A549 (cell line): ENCODE measurements around the gene TRAF3IP1. TPM values are rescaled to one million over a fixed set of nuclear protein-coding genes. Genes with fewer than 3 reads are reported as not detected.

Experiments used
- ATAC-seq, 2 experiments: fragments of 200-7000 bp in 1 of 2; fragments of >200 bp in 1 of 2; cut with Nextera tagmentation in 1 of 2; cut with Tn5 transposase in 1 of 2; 3 replicates each; pipeline versions ENCODE4 v1.8.0 to v1.9.1; 2018 to 2020; ENCODE audit warnings: mild to moderate bottlenecking in 1 of 2, moderate library complexity in 1 of 2
- CTCF ChIA-PET: fragments of 300-600 bp; sonication (Branson Sonifier 250); formaldehyde crosslinking; extraction: SDS; loops from one replicate; lab custom pipeline; 2021; ENCODE audit warnings: antibody characterized with exemption, inconsistent platforms; lab: Yijun Ruan, JAX
- POLR2A ChIA-PET: fragments of 350-600 bp; formaldehyde crosslinking; extraction: SDS; loops from one replicate; lab custom pipeline; 2021; ENCODE audit warnings: antibody characterized with exemption, inconsistent platforms; lab: Yijun Ruan, JAX
- DNase-seq, 2 experiments: peaks; one replicate each; pipeline versions ENCODE4 v3.0.0 to v3.0.0-alpha.2; 2011 to 2016; ENCODE audit warnings: low read depth in 1 of 2, low spot score in 1 of 2
- FAIRE-seq: peaks from 2 replicates; lab custom pipeline; 2011; peaks lifted over from hg19 to GRCh38; lab: Jason Lieb, UNC
- H3K27ac ChIP-seq, 2 experiments: fragments of >200 bp; sonication (Bioruptor Twin); formaldehyde crosslinking; 3 replicates each; pipeline ENCODE4 v1.5.1; 2016 to 2017
- H3K4me1 ChIP-seq: fragments of >200 bp; sonication (Bioruptor Twin); formaldehyde crosslinking; 3 replicates; pipeline ENCODE4 v1.6.1; 2016
- H3K4me2 ChIP-seq: fragments of >200 bp; sonication (Bioruptor Twin); formaldehyde crosslinking; 3 replicates; pipeline ENCODE4 v1.6.1; 2016
- H3K4me3 ChIP-seq: fragments of >200 bp; sonication (Bioruptor Twin); formaldehyde crosslinking; 3 replicates; pipeline ENCODE4 v1.5.1; 2016
- H3K9me3 ChIP-seq: fragments of >200 bp; sonication (Bioruptor Twin); formaldehyde crosslinking; 3 replicates; pipeline ENCODE4 v1.6.1; 2016
- CBX8 ChIP-seq: fragments of 200-600 bp; sonication (generic); IDR thresholded peaks from 2 replicates; pipeline ENCODE4 v1.6.1; 2016
- CHD2 ChIP-seq: fragments of 150-350 bp; IDR thresholded peaks from 2 replicates; pipeline ENCODE4 v1.6.1; 2014; ENCODE audit warnings: low read length; ENCODE audit not compliant: partially characterized antibody
- CHD4 ChIP-seq: fragments of 200-600 bp; sonication (generic); IDR thresholded peaks from 2 replicates; pipeline ENCODE4 v1.6.1; 2016; ENCODE audit warnings: antibody characterized with exemption, mild to moderate bottlenecking, borderline replicate concordance
- EHMT2 ChIP-seq: fragments of 200-600 bp; sonication (generic); IDR thresholded peaks from 2 replicates; pipeline ENCODE4 v1.6.1; 2016; ENCODE audit warnings: antibody characterized with exemption, low read depth, mild to moderate bottlenecking, moderate library complexity
- FOSL2 ChIP-seq, 2 experiments: fragments of 450-650 bp in 1 of 2; fragments of >200 bp in 1 of 2; sonication (Bioruptor Twin) in 1 of 2; formaldehyde crosslinking; IDR thresholded peaks; 2 replicates each; pipeline versions ENCODE4 v1.5.0 to v1.6.1; 2016 to 2020; ENCODE audit warnings: mild to moderate bottlenecking in 1 of 2, moderate library complexity in 1 of 2
- FOXS1 ChIP-seq: fragments of 250-450 bp; sonication (Bioruptor Pico); IDR thresholded peaks from 2 replicates; pipeline ENCODE4 v1.5.0; 2020; ENCODE audit warnings: mild to moderate bottlenecking, moderate library complexity
- GATA3 ChIP-seq: IDR thresholded peaks from 2 replicates; pipeline ENCODE4 v1.6.1; 2012; ENCODE audit warnings: borderline replicate concordance
- HDAC2 ChIP-seq: fragments of 200-600 bp; sonication (generic); IDR thresholded peaks from 2 replicates; pipeline ENCODE4 v1.6.1; 2016
- HOXA7 ChIP-seq: fragments of 250-450 bp; sonication (Bioruptor Pico); IDR thresholded peaks from 2 replicates; pipeline ENCODE4 v1.5.0; 2020; ENCODE audit warnings: mild to moderate bottlenecking, moderate library complexity
- HOXB5 ChIP-seq: fragments of 250-450 bp; sonication (Bioruptor Pico); IDR thresholded peaks from 2 replicates; pipeline ENCODE4 v1.5.0; 2020; ENCODE audit warnings: mild to moderate bottlenecking, moderate library complexity
- JUNB ChIP-seq: fragments of >200 bp; sonication (Bioruptor Twin); formaldehyde crosslinking; IDR thresholded peaks from 2 replicates; pipeline ENCODE4 v1.6.1; 2016
- MYC ChIP-seq: IDR thresholded peaks from 2 replicates; pipeline ENCODE4 v1.6.1; 2012; ENCODE audit warnings: mild to moderate bottlenecking, inconsistent platforms, low read length, improper control_type of control experiment, borderline replicate concordance
- NPAS2 ChIP-seq: fragments of 250-450 bp; sonication (Bioruptor Pico); IDR thresholded peaks from 2 replicates; pipeline ENCODE4 v1.8.0; 2022; ENCODE audit warnings: mild to moderate bottlenecking, moderate library complexity, borderline replicate concordance
- SMC3 ChIP-seq: fragments of >200 bp; sonication (Bioruptor Twin); formaldehyde crosslinking; IDR thresholded peaks from 3 replicates; pipeline ENCODE4 v1.6.1; 2018; ENCODE audit warnings: inconsistent platforms
- TFCP2L1 ChIP-seq: fragments of 250-450 bp; sonication (Bioruptor Pico); IDR thresholded peaks from 2 replicates; pipeline ENCODE4 v1.5.0; 2021; ENCODE audit warnings: mild to moderate bottlenecking
- TP53 ChIP-seq: fragments of 250-450 bp; sonication (Bioruptor Pico); IDR thresholded peaks from 2 replicates; pipeline ENCODE4 v1.5.0; 2021; ENCODE audit warnings: mild to moderate bottlenecking, moderate library complexity
- ZC3H11A ChIP-seq: fragments of 450-650 bp; IDR thresholded peaks from 2 replicates; pipeline ENCODE4 v1.6.1; 2014; ENCODE audit warnings: antibody characterized with exemption, mild to moderate bottlenecking
- ZSCAN20 ChIP-seq: fragments of 250-450 bp; sonication (Bioruptor Pico); IDR thresholded peaks from 2 replicates; pipeline ENCODE4 v1.8.0; 2022; ENCODE audit warnings: mild to moderate bottlenecking, moderate library complexity
- WGBS: methylation state at CpG from one replicate; pipeline ENCODE4 v1.1.6; 2017; ENCODE audit errors: missing lambda C conversion rate; 5-methylcytosine and 5-hydroxymethylcytosine counted together
- polyA plus RNA-seq, 4 experiments: library from polyadenylated mRNA; depleted of rRNA in 3 of 4; stranded (reverse); fragments of >200 nt; fragmentation: RNase III in 1 of 4; extraction: RNeasy Plus Mini Kit Qiagen cat#74134 plus additional on column Dnase treatment in 1 of 4; gene quantifications; 2 replicates in 3 of 4; 3 replicates in 1 of 4; pipeline ENCODE4 v1.2.3, GENCODE V29; 2011 to 2017
- TF ChIP-seq, protein P1 (sequence below): IDR thresholded peaks from 2 replicates; pipeline ENCODE4 v1.6.1; 2012; ENCODE audit warnings: low read depth, borderline replicate concordance
- TF ChIP-seq, protein P2 (sequence below): fragments of 250-450 bp; sonication (Bioruptor Pico); IDR thresholded peaks from 2 replicates; pipeline ENCODE4 v1.5.0; 2020; ENCODE audit warnings: low read depth, mild to moderate bottlenecking, moderate library complexity
- TF ChIP-seq, protein P3 (sequence below): fragments of 150-350 bp; IDR thresholded peaks from 2 replicates; pipeline ENCODE4 v1.6.1; 2014; ENCODE audit warnings: low read depth, mild to moderate bottlenecking, low read length
- TF ChIP-seq, protein P4 (sequence below): fragments of 450-650 bp; IDR thresholded peaks from 2 replicates; pipeline ENCODE4 v1.6.1; 2014; ENCODE audit warnings: antibody characterized with exemption
- TF ChIP-seq, protein P5 (sequence below): fragments of >200 bp; sonication (Bioruptor Twin); formaldehyde crosslinking; IDR thresholded peaks from 3 replicates; pipeline ENCODE4 v1.5.1; 2016
- TF ChIP-seq, protein P6 (sequence below): fragments of 200-600 bp; sonication (generic); IDR thresholded peaks from 2 replicates; pipeline ENCODE4 v1.6.1; 2016; ENCODE audit warnings: antibody characterized with exemption, mild to moderate bottlenecking, moderate library complexity
- TF ChIP-seq, protein P7 (sequence below): fragments of >200 bp; sonication (Bioruptor Twin); formaldehyde crosslinking; IDR thresholded peaks from 3 replicates; pipeline ENCODE4 v1.6.1; 2016

TRAF3IP1 gene
- polyA plus RNA-seq, 2 of the 4 experiments (the other 2 are of a cell fraction) = 10.6 to 19.2 TPM

DNA sequence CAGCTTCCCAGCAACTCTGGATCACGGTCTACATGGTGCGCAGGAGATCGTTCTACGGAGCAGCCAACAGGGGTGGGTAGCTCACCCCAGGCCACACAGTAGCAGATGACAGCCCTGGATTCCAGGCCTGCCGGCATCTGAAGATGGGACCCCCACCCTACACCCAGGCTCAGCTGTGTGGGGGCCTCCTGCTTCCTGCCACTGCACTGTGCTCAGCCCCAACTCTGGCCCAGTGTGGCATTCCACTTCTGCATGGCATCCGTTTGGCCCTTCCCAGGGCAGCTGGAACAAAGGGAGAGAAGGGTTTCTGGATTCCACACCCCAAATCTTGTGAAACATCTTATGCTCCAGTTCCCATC, 41.0 kb upstream of the TRAF3IP1 start:
- Histone ChIP-seq H3K4me2 (no peak overlapping the region), H3K4me1 (peaks cover 23% of the 10 kb centered on the region), H3K9me3 (no peaks in the 10 kb centered on the region), H3K4me3 (no peak overlapping the region), H3K27ac (no peak overlapping the region)
- ATAC-seq (no peak), DNase-seq (no peak), FAIRE-seq (no peak)
- CTCF ChIA-PET = interaction anchor here (1.3 to 22.7 kb wide), 4 partner anchors 9 to 26 kb away, joined by 4 to 351 read pairs (median 7); no protein-coding TSS in a partner anchor
- TF ChIP-seq, protein P1, sequence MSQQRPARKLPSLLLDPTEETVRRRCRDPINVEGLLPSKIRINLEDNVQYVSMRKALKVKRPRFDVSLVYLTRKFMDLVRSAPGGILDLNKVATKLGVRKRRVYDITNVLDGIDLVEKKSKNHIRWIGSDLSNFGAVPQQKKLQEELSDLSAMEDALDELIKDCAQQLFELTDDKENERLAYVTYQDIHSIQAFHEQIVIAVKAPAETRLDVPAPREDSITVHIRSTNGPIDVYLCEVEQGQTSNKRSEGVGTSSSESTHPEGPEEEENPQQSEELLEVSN = no peak
- TF ChIP-seq MYC = no peak
- no peak for TF ChIP-seq NPAS2
- no peak for TF ChIP-seq ZSCAN20 (CRISPR knock-in tag)
- TF ChIP-seq ZC3H11A = no peak
- no peak for TF ChIP-seq HOXB5 (CRISPR knock-in tag)
- TF ChIP-seq SMC3 = no peak
- TF ChIP-seq GATA3 = no peak
- TF ChIP-seq, protein P2, sequence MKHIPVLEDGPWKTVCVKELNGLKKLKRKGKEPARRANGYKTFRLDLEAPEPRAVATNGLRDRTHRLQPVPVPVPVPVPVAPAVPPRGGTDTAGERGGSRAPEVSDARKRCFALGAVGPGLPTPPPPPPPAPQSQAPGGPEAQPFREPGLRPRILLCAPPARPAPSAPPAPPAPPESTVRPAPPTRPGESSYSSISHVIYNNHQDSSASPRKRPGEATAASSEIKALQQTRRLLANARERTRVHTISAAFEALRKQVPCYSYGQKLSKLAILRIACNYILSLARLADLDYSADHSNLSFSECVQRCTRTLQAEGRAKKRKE (CRISPR knock-in tag) = no peak
- TF ChIP-seq, protein P3, sequence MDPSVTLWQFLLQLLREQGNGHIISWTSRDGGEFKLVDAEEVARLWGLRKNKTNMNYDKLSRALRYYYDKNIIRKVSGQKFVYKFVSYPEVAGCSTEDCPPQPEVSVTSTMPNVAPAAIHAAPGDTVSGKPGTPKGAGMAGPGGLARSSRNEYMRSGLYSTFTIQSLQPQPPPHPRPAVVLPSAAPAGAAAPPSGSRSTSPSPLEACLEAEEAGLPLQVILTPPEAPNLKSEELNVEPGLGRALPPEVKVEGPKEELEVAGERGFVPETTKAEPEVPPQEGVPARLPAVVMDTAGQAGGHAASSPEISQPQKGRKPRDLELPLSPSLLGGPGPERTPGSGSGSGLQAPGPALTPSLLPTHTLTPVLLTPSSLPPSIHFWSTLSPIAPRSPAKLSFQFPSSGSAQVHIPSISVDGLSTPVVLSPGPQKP = no peak
- no peak for TF ChIP-seq CBX8
- TF ChIP-seq CHD2 = no peak
- TF ChIP-seq TP53 (CRISPR knock-in tag) = no peak
- TF ChIP-seq TFCP2L1 (CRISPR knock-in tag) = no peak
- TF ChIP-seq EHMT2 = no peak
- no peak for TF ChIP-seq HDAC2
- TF ChIP-seq, protein P4, sequence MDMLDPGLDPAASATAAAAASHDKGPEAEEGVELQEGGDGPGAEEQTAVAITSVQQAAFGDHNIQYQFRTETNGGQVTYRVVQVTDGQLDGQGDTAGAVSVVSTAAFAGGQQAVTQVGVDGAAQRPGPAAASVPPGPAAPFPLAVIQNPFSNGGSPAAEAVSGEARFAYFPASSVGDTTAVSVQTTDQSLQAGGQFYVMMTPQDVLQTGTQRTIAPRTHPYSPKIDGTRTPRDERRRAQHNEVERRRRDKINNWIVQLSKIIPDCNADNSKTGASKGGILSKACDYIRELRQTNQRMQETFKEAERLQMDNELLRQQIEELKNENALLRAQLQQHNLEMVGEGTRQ = no peak
- TF ChIP-seq HOXA7 = no peak
- no peak for TF ChIP-seq JUNB
- TF ChIP-seq, protein P5, sequence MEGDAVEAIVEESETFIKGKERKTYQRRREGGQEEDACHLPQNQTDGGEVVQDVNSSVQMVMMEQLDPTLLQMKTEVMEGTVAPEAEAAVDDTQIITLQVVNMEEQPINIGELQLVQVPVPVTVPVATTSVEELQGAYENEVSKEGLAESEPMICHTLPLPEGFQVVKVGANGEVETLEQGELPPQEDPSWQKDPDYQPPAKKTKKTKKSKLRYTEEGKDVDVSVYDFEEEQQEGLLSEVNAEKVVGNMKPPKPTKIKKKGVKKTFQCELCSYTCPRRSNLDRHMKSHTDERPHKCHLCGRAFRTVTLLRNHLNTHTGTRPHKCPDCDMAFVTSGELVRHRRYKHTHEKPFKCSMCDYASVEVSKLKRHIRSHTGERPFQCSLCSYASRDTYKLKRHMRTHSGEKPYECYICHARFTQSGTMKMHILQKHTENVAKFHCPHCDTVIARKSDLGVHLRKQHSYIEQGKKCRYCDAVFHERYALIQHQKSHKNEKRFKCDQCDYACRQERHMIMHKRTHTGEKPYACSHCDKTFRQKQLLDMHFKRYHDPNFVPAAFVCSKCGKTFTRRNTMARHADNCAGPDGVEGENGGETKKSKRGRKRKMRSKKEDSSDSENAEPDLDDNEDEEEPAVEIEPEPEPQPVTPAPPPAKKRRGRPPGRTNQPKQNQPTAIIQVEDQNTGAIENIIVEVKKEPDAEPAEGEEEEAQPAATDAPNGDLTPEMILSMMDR = no peak
- POLR2A ChIA-PET = no interaction called here
- 100% methylated on average over 3 of the region's 6 CpGs for whole genome bisulfite sequencing

DNA sequence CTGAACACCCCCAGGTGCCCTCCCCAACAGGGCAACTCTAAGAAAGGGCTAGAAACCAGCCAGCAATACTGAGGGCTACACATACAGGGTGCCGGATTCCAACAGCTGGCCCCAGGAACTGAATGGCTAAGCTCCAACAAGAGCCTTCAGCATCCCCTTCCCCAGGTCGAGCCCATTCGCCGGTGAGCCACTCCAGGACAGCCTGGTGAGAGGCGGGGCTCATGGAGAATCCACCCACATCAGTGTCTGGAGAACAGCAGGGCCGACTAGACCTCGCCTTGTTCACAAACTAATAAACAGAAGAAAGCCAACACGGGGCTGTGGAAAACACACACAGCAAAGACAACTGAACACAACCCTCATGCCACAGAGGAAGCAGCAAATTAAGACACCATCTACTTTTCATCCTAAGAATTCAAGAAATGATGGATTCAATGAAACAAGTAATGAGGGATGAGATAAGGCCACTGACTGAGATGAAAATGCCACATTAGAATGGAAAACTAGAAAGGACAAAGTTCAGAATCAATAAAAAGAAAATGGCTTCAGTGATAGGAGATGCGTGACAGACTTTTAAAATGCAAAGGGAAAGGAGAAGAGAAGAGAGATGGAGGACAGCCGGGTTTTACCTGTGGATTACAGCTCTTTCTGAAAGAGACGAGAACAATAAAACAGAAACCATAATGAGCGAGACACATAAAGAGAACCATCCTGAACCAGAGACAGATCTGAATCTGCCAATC, 40.1 kb upstream of the TRAF3IP1 start:
- no peak overlapping the region for H3K27ac ChIP-seq
- TF ChIP-seq FOXS1 (CRISPR knock-in tag) = no peak
- no peak for TF ChIP-seq TFCP2L1 (CRISPR knock-in tag)
- TF ChIP-seq CHD4 = no peak
- TF ChIP-seq, protein P6, sequence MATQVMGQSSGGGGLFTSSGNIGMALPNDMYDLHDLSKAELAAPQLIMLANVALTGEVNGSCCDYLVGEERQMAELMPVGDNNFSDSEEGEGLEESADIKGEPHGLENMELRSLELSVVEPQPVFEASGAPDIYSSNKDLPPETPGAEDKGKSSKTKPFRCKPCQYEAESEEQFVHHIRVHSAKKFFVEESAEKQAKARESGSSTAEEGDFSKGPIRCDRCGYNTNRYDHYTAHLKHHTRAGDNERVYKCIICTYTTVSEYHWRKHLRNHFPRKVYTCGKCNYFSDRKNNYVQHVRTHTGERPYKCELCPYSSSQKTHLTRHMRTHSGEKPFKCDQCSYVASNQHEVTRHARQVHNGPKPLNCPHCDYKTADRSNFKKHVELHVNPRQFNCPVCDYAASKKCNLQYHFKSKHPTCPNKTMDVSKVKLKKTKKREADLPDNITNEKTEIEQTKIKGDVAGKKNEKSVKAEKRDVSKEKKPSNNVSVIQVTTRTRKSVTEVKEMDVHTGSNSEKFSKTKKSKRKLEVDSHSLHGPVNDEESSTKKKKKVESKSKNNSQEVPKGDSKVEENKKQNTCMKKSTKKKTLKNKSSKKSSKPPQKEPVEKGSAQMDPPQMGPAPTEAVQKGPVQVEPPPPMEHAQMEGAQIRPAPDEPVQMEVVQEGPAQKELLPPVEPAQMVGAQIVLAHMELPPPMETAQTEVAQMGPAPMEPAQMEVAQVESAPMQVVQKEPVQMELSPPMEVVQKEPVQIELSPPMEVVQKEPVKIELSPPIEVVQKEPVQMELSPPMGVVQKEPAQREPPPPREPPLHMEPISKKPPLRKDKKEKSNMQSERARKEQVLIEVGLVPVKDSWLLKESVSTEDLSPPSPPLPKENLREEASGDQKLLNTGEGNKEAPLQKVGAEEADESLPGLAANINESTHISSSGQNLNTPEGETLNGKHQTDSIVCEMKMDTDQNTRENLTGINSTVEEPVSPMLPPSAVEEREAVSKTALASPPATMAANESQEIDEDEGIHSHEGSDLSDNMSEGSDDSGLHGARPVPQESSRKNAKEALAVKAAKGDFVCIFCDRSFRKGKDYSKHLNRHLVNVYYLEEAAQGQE = no peak
- TF ChIP-seq FOSL2 (IDR thresholded peaks at IDR 0.05) = no peak
- no peak for TF ChIP-seq FOSL2 (CRISPR knock-in tag; IDR thresholded peaks at IDR 0.05)
- TF ChIP-seq, protein P7, sequence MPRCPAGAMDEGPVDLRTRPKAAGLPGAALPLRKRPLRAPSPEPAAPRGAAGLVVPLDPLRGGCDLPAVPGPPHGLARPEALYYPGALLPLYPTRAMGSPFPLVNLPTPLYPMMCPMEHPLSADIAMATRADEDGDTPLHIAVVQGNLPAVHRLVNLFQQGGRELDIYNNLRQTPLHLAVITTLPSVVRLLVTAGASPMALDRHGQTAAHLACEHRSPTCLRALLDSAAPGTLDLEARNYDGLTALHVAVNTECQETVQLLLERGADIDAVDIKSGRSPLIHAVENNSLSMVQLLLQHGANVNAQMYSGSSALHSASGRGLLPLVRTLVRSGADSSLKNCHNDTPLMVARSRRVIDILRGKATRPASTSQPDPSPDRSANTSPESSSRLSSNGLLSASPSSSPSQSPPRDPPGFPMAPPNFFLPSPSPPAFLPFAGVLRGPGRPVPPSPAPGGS = no peak
- ATAC-seq (no peak), FAIRE-seq (no peak), DNase-seq (no peak)
- H3K9me3 ChIP-seq = no peaks in the 10 kb centered on the region
- ChIA-PET POLR2A (no interaction called here), CTCF (interaction anchor here (1.3 to 22.7 kb wide), 4 partner anchors 8 to 25 kb away, joined by 4 to 351 read pairs (median 7); no protein-coding TSS in a partner anchor)
- H3K4me3 ChIP-seq = no peak overlapping the region
- 88% methylated on average over 8 of the region's 12 CpGs for WGBS
- H3K4me1 ChIP-seq = peaks cover 32% of the 10 kb centered on the region
- no peak overlapping the region; the same call in 2 of the 3 replicates for H3K4me2 ChIP-seq
